ENCODE measurements around the gene CFAP44. TPM values are rescaled to one million over a fixed set of nuclear protein-coding genes. Genes with fewer than 3 reads are reported as not detected.

Gene CFAP44
- total and polyA plus RNA-seq, 2 donors (not counting 3 experiments of a cell fraction or from before 2014, with no cell fraction given): 1.5 to 4.7 TPM

- intact Hi-C loops (cut with micrococcal nuclease): no loop called here
- H3K9me1 ChIP-seq (replicated peaks; ENCODE audit: control insufficient read depth, extremely low read depth, insufficient read depth, low read length): no peaks in the 10 kb centered on the region
- no peak overlapping the region for H3K27ac ChIP-seq (ENCODE audit: insufficient read depth, low read depth, low read length)
- no TSS peak for BruUV-seq (replicated peaks)
- dilution Hi-C loops (cut with MboI; ENCODE audit: extremely low pct_ligation_motif_present, low sequenced_read_pairs): no loop called here
- no peak overlapping the region for H3K9ac ChIP-seq (replicated peaks; ENCODE audit: extremely low read depth, insufficient read depth, low read length)
- H3K79me2 ChIP-seq (ENCODE audit: control insufficient read depth, insufficient read depth, low read length): no peaks in the 10 kb centered on the region
- no peaks in the 10 kb centered on the region for H3K4me1 ChIP-seq (ENCODE audit: control insufficient read depth, extremely low read depth, insufficient read depth, low read length)
- peaks cover 0 to 6% of the 10 kb centered on the region in 2 experiments for H3K36me3 ChIP-seq (ENCODE audit: control insufficient read depth in 2 of 2, extremely low read depth in 1 of 2, insufficient read depth in 2 of 2, low read length in 2 of 2)
- no peak overlapping the region for H3K4me3 ChIP-seq (replicated peaks in 1 of 3; ENCODE audit: insufficient read depth in 1 of 3, low read depth in 1 of 3, low read length in 3 of 3)
- H4K20me1 ChIP-seq (replicated peaks; ENCODE audit: control insufficient read depth, extremely low read depth, insufficient read depth, low read length): no peaks in the 10 kb centered on the region
- no peaks in the 10 kb centered on the region for H3K27me3 ChIP-seq (ENCODE audit: control insufficient read depth in 2 of 2, insufficient read depth in 2 of 2, low read length in 2 of 2)
- H2AFZ ChIP-seq (ENCODE audit: low read depth, low read length): no peak overlapping the region
- ChIA-PET POLR2A (no interaction called here), CTCF (no interaction called here)
- DNase-seq (ENCODE audit: low read depth, low spot score): no peak
- TF ChIP-seq FOS (IDR thresholded peaks at IDR 0.05; ENCODE audit: borderline replicate concordance, insufficient read depth, low read length) (no peak), POLR2AphosphoS5 (IDR thresholded peaks at IDR 0.05; ENCODE audit: insufficient read depth, low read depth, low read length) (no peak), GATA2 (IDR thresholded peaks at IDR 0.05; ENCODE audit: insufficient read depth, insufficient read length, low read depth, low read length) (no peak), EZH2 (IDR thresholded peaks at IDR 0.05; ENCODE audit: borderline replicate concordance, low read depth, low read length, severe bottlenecking) (no peak), MYC (IDR thresholded peaks at IDR 0.05; ENCODE audit: low read depth, low read length) (no peak), MAX (IDR thresholded peaks at IDR 0.05; ENCODE audit: insufficient read depth, insufficient read length) (no peak), POLR2A (IDR thresholded peaks at IDR 0.05; ENCODE audit: low read depth, low read length) (no peak), JUN (IDR thresholded peaks at IDR 0.05; ENCODE audit: borderline replicate concordance, insufficient read depth, insufficient read length, low read depth) (no peak), CTCF (IDR thresholded peaks at IDR 0.05; ENCODE audit: extremely low read depth in 1 of 2, insufficient read depth in 1 of 2, low read depth in 1 of 2, low read length in 2 of 2) (no peak)
- H3K4me2 ChIP-seq (ENCODE audit: insufficient read depth, low read length): no peak overlapping the region
- no peak for FAIRE-seq
- H3K9me3 ChIP-seq (replicated peaks; ENCODE audit: control insufficient read depth, insufficient read depth, low read length): no peaks in the 10 kb centered on the region
These were observed 12.8 kb upstream of the CFAP44 start for GRCh38 chr3:113454057-113454456.
